Neural cell (in vitro differentiated cells): Measurements from ENCODE around the gene OR13A1. TPM values are rescaled to one million over a fixed set of nuclear protein-coding genes. Genes with fewer than 3 reads are reported as not detected.

Experiments used
- H2AFZ ChIP-seq: fragments of 200-600, 300-800 bp; sonication (generic), shearing (Covaris generic); 2 replicates; pipeline ENCODE4 v1.6.0; 2014; ENCODE audit warnings: low read depth, mild to moderate bottlenecking, antibody characterized with exemption, low read length, moderate library complexity
- H3F3A ChIP-seq: fragments of 200-600 bp; shearing (Covaris generic); 2 replicates; pipeline ENCODE4 v1.6.1; 2016; ENCODE audit warnings: mild to moderate bottlenecking, moderate library complexity, mixed read lengths, antibody characterized with exemption, low read length; ENCODE audit not compliant: insufficient read depth, poor library complexity, severe bottlenecking
- H3K27ac ChIP-seq: fragments of 200-600, 300-800 bp; sonication (generic), shearing (Covaris generic); 2 replicates; pipeline ENCODE4 v1.5.1; 2014; ENCODE audit warnings: mild to moderate bottlenecking, low read length, moderate library complexity
- H3K27me3 ChIP-seq: fragments of 300-800, 200-600 bp; sonication (generic), shearing (Covaris generic); 2 replicates; pipeline ENCODE4 v1.6.0; 2014; ENCODE audit warnings: mild to moderate bottlenecking, low read depth, low read length, moderate library complexity; ENCODE audit not compliant: insufficient read depth
- H3K36me3 ChIP-seq: fragments of 300-800, 200-600 bp; sonication (generic), shearing (Covaris generic); 2 replicates; pipeline ENCODE4 v1.5.1; 2014; ENCODE audit warnings: mild to moderate bottlenecking, antibody characterized with exemption, low read length, moderate library complexity; ENCODE audit not compliant: insufficient read depth
- H3K4me2 ChIP-seq: fragments of 300-800, 200-600 bp; sonication (generic), shearing (Covaris generic); 2 replicates; pipeline ENCODE4 v1.6.0; 2014; ENCODE audit warnings: mild to moderate bottlenecking, low read length
- H3K4me3 ChIP-seq: fragments of 300-800, 200-600 bp; sonication (generic), shearing (Covaris generic); 2 replicates; pipeline ENCODE4 v1.5.1; 2014; ENCODE audit warnings: mild to moderate bottlenecking, low read length, moderate library complexity
- H3K79me2 ChIP-seq: fragments of 200-600 bp; shearing (Covaris generic); replicated peaks from 2 replicates; pipeline ENCODE4 v1.6.0; 2014; ENCODE audit warnings: mild to moderate bottlenecking, low read length, moderate library complexity; ENCODE audit not compliant: insufficient read depth
- H3K9ac ChIP-seq: fragments of 300-800, 200-600 bp; sonication (generic), shearing (Covaris generic); 2 replicates; pipeline ENCODE4 v1.6.1; 2016; ENCODE audit warnings: mild to moderate bottlenecking, low read length, mixed read lengths
- H3K9me2 ChIP-seq: fragments of 200-600 bp; shearing (Covaris generic); 2 replicates; pipeline ENCODE4 v1.6.1; 2016; ENCODE audit warnings: mild to moderate bottlenecking, low read length, mixed read lengths; ENCODE audit not compliant: insufficient read depth
- H3K9me3 ChIP-seq: fragments of 200-600, 300-800 bp; sonication (generic), shearing (Covaris generic); 2 replicates; pipeline ENCODE4 v1.6.1; 2016; ENCODE audit warnings: mild to moderate bottlenecking, mixed run types, low read length, moderate library complexity, mixed read lengths
- H4K20me1 ChIP-seq: fragments of 200-600 bp; shearing (Covaris generic); 2 replicates; pipeline ENCODE4 v1.6.1; 2016; ENCODE audit warnings: mild to moderate bottlenecking, mixed run types; ENCODE audit not compliant: insufficient read depth
- EP300 ChIP-seq: fragments of 450-650 bp; conservative IDR thresholded peaks from 2 replicates; pipeline ENCODE4 v1.6.1; 2014; ENCODE audit warnings: antibody characterized with exemption, mild to moderate bottlenecking, moderate library complexity; ENCODE audit not compliant: poor library complexity, severe bottlenecking
- EZH2 ChIP-seq: fragments of 200-600, 300-800 bp; shearing (Covaris generic), sonication (generic); IDR thresholded peaks from 2 replicates; pipeline ENCODE4 v1.6.1; 2014; ENCODE audit warnings: antibody characterized with exemption, low read length, borderline replicate concordance, mild to moderate bottlenecking; ENCODE audit not compliant: insufficient read depth, poor library complexity, severe bottlenecking
- MXI1 ChIP-seq: fragments of 450-650 bp; conservative IDR thresholded peaks from 2 replicates; pipeline ENCODE4 v1.6.1; 2014; ENCODE audit warnings: antibody characterized with exemption, mild to moderate bottlenecking; ENCODE audit not compliant: poor library complexity, severe bottlenecking
- POLR2AphosphoS5 ChIP-seq: IDR thresholded peaks from 2 replicates; pipeline ENCODE4 v1.6.1; 2012
- RAD21 ChIP-seq: fragments of 450-650 bp; conservative IDR thresholded peaks from 2 replicates; pipeline ENCODE4 v1.6.1; 2014; ENCODE audit warnings: antibody characterized with exemption, mild to moderate bottlenecking, moderate library complexity
- SMC3 ChIP-seq: fragments of 450-650 bp; conservative IDR thresholded peaks from 2 replicates; pipeline ENCODE4 v1.6.1; 2014; ENCODE audit warnings: antibody characterized with exemption, mild to moderate bottlenecking, moderate library complexity; ENCODE audit not compliant: poor library complexity
- TAF1 ChIP-seq: IDR thresholded peaks from 2 replicates; pipeline ENCODE4 v1.6.1; 2012; ENCODE audit warnings: low read depth
- polyA plus RNA-seq: library from polyadenylated mRNA; depleted of rRNA; stranded (reverse); fragments of >200 nt; gene quantifications from 2 replicates; pipeline ENCODE4 v1.2.3, GENCODE V29; 2014
- TF ChIP-seq, protein P1 (sequence below): fragments of 450-650 bp; IDR thresholded peaks from 2 replicates; pipeline ENCODE4 v1.5.1; 2014; ENCODE audit warnings: antibody characterized with exemption, mild to moderate bottlenecking, moderate library complexity; ENCODE audit not compliant: poor library complexity, severe bottlenecking
- TF ChIP-seq, protein P2 (sequence below): IDR thresholded peaks from 2 replicates; pipeline ENCODE4 v1.6.1; 2012; ENCODE audit warnings: borderline replicate concordance

The OR13A1 gene
- polyA plus RNA-seq, 1 donor from 2014 or later, result 0.11 TPM

DNA sequence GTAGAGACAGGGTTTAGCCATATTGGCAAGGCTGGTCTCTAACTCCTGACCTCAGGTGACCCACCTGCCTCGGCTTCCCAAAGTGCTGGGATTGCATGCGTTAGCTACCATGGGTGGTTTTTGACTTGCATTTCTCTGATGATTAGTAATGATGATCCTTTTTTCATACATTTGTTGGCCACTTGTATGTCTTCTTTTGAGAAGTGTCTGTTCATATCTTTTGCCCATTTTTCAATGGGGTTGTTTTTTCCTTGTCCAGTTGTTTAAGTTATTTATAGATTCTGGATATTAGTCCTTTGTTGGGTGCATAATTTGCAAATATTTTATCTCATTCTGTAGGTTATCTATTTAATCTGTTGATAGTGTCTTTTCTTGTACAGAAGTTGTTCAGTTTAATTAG is 4.3 kb upstream of the OR13A1 start:
- H3K9me2 ChIP-seq, result no peaks in the 10 kb centered on the region

DNA sequence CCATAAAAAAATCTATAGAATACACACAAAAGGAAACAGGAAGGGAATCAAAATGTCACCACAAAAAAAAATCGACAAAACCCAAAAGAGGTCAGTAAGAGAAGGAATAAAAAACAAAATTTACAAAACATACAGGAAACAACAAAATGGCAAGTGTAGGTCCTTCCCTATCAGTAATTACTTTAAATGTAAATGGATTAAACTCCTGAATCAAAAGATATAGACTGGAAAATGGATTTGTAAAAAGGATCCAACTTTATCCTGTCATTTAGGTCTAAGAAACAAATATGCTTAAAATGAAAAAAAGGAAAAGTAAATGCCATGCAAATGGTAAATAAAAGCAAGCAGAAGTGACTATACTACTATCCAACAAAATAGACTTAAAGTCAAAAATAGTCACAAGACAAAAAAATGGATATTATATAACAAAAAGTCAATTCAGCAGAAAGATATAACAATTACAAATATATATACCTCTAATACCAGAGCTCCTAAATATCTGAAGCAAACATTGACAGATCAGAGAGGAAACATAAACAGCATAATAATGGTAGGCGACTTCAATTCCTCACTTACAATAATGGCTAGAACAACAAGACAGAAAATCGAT is 2.0 kb downstream of the OR13A1 start:
- Histone ChIP-seq H3K9me2 (no peaks in the 10 kb centered on the region), H3K9me3 (no peaks in the 10 kb centered on the region), H3F3A (no peaks in the 10 kb centered on the region), H3K27ac (no peak overlapping the region), H3K79me2 (no peaks in the 10 kb centered on the region), H2AFZ (no peak overlapping the region), H3K4me2 (no peak overlapping the region), H3K27me3 (no peaks in the 10 kb centered on the region), H3K4me3 (no peak overlapping the region), H4K20me1 (no peaks in the 10 kb centered on the region), H3K36me3 (no peaks in the 10 kb centered on the region), H3K9ac (no peak overlapping the region)
- TF ChIP-seq MXI1 (no peak), POLR2AphosphoS5 (no peak), RAD21 (no peak)
- TF ChIP-seq, protein P1, sequence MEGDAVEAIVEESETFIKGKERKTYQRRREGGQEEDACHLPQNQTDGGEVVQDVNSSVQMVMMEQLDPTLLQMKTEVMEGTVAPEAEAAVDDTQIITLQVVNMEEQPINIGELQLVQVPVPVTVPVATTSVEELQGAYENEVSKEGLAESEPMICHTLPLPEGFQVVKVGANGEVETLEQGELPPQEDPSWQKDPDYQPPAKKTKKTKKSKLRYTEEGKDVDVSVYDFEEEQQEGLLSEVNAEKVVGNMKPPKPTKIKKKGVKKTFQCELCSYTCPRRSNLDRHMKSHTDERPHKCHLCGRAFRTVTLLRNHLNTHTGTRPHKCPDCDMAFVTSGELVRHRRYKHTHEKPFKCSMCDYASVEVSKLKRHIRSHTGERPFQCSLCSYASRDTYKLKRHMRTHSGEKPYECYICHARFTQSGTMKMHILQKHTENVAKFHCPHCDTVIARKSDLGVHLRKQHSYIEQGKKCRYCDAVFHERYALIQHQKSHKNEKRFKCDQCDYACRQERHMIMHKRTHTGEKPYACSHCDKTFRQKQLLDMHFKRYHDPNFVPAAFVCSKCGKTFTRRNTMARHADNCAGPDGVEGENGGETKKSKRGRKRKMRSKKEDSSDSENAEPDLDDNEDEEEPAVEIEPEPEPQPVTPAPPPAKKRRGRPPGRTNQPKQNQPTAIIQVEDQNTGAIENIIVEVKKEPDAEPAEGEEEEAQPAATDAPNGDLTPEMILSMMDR, result no peak

More for the DNA sequence above, 4.3 kb upstream of the OR13A1 start:
- H3K4me3 ChIP-seq, result no peak overlapping the region
- no peak for TF ChIP-seq EP300
- TF ChIP-seq SMC3, result no peak
- no peak for TF ChIP-seq TAF1
- no peak for TF ChIP-seq MXI1
- no peak for TF ChIP-seq RAD21
- TF ChIP-seq, protein P2, sequence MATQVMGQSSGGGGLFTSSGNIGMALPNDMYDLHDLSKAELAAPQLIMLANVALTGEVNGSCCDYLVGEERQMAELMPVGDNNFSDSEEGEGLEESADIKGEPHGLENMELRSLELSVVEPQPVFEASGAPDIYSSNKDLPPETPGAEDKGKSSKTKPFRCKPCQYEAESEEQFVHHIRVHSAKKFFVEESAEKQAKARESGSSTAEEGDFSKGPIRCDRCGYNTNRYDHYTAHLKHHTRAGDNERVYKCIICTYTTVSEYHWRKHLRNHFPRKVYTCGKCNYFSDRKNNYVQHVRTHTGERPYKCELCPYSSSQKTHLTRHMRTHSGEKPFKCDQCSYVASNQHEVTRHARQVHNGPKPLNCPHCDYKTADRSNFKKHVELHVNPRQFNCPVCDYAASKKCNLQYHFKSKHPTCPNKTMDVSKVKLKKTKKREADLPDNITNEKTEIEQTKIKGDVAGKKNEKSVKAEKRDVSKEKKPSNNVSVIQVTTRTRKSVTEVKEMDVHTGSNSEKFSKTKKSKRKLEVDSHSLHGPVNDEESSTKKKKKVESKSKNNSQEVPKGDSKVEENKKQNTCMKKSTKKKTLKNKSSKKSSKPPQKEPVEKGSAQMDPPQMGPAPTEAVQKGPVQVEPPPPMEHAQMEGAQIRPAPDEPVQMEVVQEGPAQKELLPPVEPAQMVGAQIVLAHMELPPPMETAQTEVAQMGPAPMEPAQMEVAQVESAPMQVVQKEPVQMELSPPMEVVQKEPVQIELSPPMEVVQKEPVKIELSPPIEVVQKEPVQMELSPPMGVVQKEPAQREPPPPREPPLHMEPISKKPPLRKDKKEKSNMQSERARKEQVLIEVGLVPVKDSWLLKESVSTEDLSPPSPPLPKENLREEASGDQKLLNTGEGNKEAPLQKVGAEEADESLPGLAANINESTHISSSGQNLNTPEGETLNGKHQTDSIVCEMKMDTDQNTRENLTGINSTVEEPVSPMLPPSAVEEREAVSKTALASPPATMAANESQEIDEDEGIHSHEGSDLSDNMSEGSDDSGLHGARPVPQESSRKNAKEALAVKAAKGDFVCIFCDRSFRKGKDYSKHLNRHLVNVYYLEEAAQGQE, result no peak
- TF ChIP-seq POLR2AphosphoS5, result no peak
- H3K36me3 ChIP-seq, result no peaks in the 10 kb centered on the region
- H3K9ac ChIP-seq, result no peak overlapping the region
- no peak overlapping the region for H2AFZ ChIP-seq
- H4K20me1 ChIP-seq, result no peaks in the 10 kb centered on the region
- H3K27me3 ChIP-seq, result no peaks in the 10 kb centered on the region
- H3F3A ChIP-seq, result no peaks in the 10 kb centered on the region
- H3K79me2 ChIP-seq, result no peaks in the 10 kb centered on the region
- H3K27ac ChIP-seq, result no peak overlapping the region
- no peak overlapping the region for H3K4me2 ChIP-seq
- H3K9me3 ChIP-seq, result peaks cover 3% of the 10 kb centered on the region

DNA sequence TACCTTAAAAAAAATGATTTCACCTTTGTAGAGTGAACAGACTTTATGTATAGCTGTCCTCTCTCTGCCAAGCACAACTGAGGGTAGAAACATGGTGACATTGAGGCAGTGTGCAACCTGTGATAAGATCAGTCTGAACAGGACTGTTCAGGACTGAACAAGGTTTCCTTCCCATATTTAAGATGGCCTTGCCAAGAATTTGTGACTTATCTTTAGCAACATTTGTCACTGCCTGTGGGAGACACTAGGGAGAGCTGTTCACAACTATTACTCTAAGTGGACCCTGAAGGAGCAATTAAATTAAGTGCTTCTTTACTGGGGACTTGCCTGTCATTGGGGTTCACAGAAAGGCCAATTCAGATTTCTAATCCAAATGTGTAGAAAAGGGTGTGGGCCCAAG is 6.7 kb downstream of the OR13A1 start:
- Histone ChIP-seq H3K36me3 (no peaks in the 10 kb centered on the region), H3K9me3 (no peaks in the 10 kb centered on the region), H3K9me2 (no peaks in the 10 kb centered on the region), H3K27ac (no peak overlapping the region), H4K20me1 (no peaks in the 10 kb centered on the region), H3F3A (no peaks in the 10 kb centered on the region), H3K9ac (no peak overlapping the region), H3K4me2 (no peak overlapping the region), H3K4me3 (no peak overlapping the region), H3K27me3 (no peaks in the 10 kb centered on the region), H2AFZ (no peak overlapping the region), H3K79me2 (no peaks in the 10 kb centered on the region)
- TF ChIP-seq EZH2 (no peak), SMC3 (no peak), POLR2AphosphoS5 (no peak), RAD21 (no peak), TAF1 (no peak), MXI1 (no peak), EP300 (no peak)
- TF ChIP-seq, protein P2, result no peak
- TF ChIP-seq, protein P1, result no peak
